HG02852 (cell line): Measurements from ENCODE around the gene SLC27A3.
"Not testable (repeated sequence)": the region's sequence is repeated elsewhere in the genome, so short reads cannot be mapped to it uniquely, and the experiment has no call there.

Experiments used
- ATAC-seq: cut with Tn5 transposase; IDR thresholded peaks from one replicate; pipeline ENCODE4 v1.9.1; 2021; ENCODE audit warnings: mild to moderate bottlenecking, moderate library complexity; ENCODE audit not compliant: unreplicated experiment

SLC27A3 gene

DNA sequence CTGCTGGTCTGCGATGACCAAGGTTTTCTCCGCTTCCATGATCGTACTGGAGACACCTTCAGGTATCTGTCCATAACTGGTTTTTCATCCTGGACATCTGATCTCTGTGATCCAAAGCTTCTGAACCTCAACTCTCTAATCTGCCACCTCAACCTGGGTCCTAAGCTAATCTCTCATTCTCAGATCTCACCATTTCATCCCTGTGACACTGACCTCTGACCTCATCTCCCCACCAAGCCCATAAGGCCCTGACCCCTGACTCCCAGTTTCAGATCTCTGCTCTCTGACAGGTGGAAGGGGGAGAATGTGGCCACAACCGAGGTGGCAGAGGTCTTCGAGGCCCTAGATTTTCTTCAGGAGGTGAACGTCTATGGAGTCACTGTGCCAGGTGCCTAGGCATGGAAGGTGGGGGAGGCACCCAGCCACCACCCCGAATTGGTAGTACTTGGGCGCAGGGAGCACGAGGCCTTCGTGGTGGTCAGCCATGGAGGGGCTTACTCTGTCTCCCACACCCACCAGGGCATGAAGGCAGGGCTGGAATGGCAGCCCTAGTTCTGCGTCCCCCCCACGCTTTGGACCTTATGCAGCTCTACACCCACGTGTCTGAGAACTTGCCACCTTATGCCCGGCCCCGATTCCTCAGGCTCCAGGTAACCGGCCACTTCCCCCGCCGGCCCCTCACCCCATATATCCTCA, 3.8 kb downstream of the SLC27A3 start:
- ATAC-seq = no peak

DNA sequence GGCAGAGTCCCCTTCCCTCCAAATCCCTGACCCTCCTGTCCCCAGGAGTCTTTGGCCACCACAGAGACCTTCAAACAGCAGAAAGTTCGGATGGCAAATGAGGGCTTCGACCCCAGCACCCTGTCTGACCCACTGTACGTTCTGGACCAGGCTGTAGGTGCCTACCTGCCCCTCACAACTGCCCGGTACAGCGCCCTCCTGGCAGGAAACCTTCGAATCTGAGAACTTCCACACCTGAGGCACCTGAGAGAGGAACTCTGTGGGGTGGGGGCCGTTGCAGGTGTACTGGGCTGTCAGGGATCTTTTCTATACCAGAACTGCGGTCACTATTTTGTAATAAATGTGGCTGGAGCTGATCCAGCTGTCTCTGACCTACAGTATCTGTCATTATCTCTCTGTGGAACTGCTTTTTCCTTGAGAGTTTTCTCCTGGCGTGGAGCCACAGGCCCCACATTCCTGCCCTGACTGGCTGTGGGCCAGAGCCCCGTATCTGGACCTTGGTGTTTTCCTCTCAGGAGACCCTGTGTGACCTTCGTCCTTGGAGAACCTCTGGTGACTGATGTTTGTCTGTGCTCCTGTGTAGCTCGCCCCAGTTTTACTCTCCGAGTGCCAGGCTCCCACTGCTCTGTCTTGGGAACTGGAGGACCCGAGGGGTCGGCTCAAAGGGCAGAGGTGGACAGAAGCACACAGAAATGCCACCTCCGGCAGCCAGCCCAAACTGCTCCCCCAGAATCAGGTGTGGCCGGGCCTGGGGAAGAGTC, 4.8 kb downstream of the SLC27A3 start:
- no peak for ATAC-seq

DNA sequence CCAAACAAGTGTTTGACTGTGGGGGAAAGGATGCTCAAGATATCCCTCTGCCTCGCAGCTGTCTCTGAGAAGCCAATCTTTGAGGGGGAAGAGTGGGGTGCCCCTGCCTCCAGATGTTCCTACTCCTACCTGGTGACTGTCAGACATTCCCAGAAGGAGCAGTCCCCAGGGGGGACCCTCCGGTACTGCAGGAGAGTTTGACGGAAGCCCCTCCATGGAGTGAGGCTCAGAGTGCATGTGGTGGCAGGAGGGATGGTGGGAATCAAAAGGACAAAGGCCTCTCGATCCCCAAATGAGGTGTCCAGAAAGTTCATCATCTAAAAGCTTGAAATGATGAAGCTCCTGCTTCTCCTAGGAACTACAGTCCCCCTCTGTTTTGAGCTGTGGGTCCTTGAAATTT, 5.3 kb downstream of the SLC27A3 start:
- no peak for ATAC-seq

DNA sequence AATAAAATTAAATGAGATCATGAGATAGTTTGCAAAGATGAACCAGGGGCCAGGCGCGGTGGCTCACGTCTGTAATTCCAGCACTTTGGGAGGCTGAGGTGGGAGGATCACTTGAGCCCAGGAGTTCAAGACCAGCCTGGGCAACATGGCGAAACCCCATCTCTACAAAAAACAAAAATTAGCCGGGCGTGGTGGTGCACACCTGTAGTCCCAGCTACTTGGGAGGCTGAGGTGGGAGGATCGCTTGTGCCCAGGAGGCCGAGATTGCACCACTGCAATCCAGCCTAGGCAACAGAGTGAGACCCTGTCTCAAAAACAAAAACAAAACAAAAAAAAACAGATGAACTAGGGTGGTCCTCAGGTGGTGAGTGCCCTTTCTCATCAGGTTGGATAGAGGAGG, 7.4 kb downstream of the SLC27A3 start:
- not testable (repeated sequence) for ATAC-seq

DNA sequence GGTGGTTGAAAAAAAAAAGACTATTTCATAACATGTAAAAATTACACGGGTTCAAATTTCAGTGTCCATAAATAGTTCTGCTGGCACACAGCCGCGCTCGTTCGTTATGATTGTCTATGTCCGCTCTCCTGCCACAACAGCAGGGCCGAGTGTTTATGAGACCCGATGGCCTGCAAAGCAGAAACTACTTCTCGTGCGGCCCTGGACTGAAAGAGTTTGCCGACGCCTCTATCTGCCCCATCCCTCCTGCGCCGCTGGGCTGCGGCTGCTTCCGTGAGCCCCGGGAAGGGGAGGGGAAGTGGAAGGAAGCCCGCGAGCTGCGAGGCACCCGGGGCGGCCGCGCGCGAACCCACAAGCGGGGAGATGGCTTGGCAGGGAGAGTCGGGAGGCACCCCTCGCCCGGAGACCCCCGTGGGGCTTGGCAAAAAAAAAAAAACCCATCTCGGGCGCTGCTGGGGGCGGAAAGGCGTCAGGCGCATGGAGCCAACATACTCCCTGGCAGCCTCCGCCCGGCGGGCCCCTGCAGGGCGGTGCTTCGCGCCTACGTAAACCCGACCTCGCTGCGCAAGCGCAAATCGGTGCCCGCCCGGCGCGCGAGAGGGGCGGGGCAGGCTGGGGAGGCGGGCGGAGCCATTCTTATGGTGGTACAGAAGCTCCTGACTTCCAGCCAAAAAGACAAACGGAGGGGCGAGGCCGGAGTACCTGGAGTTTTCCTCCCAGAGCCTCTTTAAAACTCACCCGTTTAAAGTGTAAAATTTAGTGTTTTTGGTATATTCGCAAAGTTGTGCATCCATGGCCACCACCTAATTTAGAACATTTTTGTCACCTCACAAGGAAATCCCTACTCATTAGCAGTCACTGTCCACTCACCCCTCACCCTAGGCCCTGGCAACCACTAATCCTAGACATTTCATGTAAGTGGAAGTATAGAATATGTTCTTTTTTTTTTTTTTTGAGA, 8.3 kb downstream of the SLC27A3 start:
- ATAC-seq = peak; percentile 84

DNA sequence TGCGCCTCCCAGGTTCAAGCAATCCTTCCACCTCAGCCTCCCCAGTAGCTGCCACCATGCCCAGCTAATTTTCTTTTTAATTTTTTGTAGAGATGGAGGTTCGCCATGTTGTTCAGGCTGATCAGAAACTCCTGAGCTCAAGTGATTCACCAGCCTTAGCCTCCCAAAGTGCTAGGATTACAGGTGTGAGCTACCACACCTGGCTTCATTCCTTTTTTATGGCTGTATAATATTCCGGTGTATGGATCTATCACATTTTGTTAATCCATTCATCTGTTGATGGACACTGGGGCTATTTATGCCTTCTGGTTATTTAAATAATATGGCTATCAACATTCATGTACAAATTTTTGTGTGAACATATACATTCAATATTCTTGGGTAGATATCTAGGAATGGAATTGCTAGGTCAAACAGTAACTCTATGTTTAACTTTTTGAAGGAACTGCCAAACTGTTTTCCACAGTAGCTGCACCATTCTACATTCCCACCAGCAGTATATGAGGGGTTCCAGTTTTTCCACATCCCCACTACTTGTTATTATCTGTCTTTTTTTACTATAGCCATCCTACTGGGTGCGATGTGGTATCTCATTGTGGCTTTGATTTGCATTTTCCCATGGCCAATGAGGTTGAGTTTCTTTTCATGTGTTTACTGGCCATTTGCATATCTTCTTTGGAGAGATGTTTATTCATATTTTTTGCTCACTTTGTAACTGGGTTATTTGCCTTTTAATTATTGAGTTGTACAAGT, 11.0 kb downstream of the SLC27A3 start:
- ATAC-seq = no peak

DNA sequence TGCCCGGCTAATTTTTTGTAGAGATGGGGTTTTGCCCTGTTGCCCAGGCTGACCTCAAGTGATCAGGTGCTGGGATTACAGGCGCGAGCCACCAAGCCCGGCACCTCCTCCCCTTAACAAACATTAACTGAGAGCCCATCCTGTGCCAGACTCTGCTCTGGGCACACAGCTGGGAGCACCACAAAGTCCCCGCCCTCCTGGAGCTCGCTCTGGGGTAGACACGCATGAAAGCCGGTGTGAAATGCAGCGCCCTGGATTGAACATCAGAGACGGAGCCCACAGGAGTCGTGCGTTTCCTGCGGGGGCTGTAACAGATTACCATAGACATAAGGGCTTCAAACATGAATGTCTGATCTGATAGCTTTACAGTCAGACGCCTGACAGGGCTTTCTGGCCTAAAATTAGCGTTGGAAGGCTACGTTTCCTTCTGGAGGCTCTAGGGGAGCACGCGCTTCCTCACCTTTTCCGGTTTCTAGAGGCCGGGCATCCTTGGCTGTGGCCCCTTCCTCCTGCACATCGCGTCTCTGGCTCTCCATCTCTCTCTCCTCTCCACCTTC, 14.3 kb downstream of the SLC27A3 start:
- ATAC-seq = no peak

DNA sequence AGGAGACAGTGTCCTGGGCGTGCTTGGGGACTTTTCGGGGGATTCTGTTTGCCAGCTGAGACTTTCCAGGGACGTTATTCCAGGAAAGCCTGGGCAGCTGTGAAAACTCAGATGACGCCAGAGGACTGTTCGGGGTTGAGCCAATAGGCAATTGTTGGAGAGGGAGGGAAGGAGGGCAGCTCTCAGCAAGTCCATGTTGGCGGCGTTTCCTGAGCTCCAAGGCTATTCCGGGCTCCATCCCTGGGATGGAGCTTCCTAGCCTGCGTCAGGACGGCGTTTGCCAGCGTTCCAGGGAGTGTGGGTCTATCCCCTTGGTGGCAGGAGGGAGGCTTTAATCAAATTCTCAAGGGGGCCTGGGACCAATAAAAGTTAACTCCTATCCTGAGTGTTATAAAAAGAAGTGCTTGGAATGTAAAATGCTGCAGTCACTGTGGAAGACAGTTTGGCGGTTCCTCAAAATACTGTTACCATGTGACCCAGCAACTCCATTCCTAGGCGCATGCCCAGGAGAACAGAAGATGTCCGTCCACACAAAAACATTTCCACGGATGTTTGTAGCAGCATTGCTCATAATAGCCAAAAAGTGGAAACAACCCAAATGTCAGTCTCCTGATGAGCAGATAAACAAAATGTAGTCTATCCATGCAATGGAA, 15.2 kb downstream of the SLC27A3 start:
- ATAC-seq = no peak

DNA sequence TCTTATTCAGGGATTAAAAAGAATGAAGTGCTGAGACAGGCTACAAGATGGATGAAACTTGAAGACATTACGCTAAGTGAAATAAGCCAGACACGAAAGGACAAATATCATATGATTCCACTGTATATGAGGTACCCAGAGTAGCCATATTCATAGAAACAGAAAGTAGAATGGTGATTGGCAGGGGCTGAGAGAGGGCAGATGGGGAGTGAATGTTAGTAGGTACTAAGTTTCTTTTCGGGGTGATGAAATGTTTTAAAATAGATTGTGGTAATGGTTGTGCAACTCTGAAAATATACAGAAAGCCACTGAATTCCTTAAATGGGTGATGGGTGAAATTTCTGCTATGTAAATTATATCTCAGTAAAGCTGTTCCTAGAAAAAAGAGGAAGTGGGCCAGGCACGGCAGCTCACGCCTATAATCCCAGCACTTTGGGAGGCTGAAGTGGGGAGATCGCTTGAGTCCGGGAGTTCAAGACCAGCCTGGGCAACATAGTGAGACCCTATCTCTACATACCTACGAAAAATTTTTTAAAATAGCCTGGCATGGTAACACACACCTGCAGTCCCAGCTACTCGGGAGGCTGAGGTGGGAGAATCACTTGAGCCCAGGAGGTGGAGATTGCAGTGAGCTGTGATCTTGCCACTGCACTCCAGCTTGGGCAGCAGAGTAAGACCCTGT, 15.9 kb downstream of the SLC27A3 start:
- ATAC-seq = peak; percentile 90

DNA sequence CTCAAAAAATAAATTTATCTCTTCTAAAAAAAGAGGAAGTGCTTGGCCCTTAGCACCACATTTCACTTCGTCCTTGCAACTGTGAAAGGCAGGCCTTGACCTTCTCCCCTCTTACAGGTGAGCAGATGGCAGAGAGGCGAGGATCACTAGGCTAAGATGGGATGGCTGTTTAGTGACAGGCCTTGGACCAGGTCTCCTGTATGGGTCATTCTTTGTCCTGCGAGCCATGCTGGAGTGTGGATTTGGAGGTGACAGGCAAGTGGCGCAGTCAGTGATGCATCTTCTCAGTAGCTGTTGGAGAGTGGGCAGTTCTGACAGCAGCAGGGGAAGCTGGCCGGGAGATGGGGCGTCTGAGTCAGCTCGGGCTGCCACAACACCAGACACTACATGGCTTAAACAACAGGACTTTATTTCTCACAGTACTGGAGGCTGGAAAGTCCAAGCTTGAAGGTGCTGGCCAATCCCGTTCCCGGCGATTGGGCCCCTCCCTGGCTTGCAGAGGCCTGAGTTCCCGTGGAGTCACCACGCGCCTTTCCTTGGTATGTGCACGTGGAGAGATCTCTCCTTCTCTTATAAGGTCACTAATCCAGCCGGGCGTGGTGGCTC, 16.5 kb downstream of the SLC27A3 start:
- ATAC-seq = peak; percentile 5

DNA sequence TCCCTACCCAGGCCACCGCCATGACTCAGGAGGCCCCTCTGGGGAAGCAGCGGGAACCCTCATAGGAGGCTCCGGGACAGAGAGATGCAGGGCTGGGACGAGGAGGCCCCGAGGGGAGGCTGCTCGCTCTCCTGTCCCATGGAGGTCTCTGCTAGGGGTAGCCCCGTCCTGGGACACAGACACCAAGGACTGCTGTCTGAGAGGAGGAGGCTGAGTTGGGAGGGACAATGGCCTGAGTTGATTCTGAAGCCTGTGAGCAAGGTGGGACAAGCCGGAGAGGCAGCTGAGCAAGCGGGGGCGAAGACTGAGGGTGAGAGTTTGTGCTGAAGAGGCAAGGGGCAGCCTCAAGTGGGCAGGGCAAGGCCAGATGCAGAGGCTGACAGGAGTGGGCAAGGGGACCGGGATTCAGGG, 17.4 kb downstream of the SLC27A3 start:
- no peak for ATAC-seq

DNA sequence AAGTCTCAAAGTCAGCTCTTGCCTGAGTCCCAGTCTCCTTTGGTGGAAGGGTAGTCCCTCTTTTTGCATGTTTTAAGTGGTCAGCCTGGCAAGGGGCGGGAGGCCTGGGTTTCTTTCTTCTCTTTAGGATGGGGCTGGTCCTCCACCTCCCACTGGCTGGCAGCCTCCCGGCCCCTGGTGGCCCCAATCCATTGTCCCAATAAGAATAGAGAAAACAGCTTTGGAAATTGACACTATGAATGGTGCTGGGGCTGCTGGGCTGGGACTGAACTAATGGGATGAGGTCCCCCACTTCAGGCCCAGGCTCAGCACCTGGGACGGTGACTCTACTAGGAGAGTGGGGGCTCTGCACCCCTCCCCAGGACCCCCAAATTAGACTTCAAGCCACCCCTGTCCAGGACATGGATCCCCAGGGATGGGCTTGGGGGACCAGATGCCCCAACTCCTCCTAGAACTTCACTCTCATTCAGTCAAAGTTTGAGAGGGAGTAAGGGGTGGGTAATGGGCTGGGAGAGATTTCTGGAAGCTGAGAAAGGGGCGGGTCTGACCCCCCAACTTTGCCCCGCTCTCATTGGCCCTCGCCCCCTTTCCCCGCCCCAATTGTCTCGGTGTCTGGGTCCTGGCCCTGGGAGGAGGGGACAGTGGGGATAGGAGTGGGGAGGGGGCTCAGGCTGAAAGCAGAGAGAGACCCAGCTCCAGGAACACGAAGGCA, 18.2 kb downstream of the SLC27A3 start:
- no peak for ATAC-seq

DNA sequence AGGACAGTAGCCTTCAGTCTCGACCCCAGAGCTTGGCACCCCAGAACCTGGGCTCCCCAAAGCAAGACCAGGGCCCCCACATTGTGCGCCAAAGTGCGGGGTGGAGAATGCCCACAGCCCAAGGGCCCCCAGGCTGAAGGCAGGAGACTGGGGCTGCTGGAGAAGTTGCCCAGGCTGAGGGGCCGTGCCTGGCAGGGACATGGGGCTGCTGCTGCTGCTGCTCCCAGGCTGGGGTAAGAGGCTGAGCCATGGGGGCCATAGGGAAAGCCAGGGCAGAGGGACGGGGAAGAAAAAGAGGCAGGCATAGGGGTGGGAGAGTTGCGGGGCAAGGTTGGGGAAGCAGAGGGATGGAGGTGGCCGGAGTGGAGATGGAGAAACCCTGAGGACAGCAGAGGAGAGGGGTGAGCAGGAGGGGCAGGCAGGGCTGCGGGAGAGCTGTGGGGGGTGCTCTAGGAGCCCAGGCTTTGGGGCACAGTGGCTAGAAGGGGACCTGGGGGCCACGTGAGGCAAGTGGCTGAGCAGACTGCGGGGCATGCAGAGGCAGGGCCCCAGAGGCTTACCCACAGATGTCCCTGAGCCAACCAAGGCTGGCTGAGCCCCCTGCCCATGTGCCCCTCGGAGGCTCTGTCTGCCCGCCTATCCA, 18.9 kb downstream of the SLC27A3 start:
- ATAC-seq = no peak

DNA sequence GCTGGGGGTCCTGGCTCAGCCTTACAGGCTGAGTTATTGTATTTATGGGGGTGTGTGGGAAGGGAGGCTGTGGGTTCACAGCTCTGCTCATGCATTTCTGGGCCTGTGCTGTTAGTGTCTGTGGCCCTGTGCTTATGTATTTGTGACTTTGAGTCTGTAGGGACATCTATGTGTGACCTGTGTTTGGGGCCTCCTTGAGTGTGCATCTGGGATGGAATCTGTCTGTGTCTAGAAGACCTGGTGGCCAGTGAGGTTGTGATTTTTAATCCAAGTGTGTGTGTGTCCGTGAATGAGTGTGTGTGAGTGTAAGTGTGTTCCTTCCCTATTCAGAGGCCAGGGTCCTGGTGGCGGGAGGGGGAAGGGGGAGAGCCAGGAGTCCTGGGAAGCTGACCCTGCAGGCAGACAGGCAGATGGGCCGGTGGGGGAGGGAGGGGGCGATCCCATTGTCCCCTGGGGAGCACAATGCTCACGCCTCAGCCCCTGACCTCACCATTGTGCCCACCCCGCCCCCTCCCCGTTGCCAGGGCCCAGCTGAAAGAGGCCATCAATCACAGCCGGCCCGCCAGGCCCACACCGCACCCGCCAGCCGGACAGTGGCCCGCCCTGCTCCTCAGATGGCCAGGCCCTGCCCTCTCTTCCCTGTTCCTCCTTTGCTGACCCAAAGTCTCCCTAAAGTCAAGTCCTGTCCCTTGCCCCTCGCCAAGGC, 19.6 kb downstream of the SLC27A3 start:
- ATAC-seq = no peak

DNA sequence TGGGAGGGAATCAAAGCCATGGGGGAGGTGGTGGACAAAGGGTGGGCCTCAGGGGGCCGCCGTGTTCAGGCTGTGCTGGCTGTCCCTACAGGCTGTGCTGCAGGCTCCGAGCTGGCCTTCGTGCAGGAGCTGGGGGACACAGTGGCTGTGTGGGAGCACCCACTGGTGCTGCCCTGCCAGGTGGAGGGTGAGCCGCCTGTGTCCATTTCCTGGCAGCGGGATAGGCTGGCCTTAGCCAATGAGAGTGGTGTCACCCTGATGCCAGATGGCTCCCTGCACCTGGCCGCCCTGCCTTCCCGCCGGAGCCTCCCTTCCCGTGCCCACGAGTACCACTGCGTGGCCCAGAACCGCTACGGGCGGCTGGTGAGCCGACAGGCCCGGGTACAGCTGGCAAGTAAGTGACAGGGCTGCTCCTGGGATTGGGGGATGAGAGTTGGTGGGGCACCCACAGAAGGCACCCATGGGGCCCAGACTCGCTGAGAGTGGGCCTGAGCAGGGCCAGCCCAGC, 20.2 kb downstream of the SLC27A3 start:
- no peak for ATAC-seq

DNA sequence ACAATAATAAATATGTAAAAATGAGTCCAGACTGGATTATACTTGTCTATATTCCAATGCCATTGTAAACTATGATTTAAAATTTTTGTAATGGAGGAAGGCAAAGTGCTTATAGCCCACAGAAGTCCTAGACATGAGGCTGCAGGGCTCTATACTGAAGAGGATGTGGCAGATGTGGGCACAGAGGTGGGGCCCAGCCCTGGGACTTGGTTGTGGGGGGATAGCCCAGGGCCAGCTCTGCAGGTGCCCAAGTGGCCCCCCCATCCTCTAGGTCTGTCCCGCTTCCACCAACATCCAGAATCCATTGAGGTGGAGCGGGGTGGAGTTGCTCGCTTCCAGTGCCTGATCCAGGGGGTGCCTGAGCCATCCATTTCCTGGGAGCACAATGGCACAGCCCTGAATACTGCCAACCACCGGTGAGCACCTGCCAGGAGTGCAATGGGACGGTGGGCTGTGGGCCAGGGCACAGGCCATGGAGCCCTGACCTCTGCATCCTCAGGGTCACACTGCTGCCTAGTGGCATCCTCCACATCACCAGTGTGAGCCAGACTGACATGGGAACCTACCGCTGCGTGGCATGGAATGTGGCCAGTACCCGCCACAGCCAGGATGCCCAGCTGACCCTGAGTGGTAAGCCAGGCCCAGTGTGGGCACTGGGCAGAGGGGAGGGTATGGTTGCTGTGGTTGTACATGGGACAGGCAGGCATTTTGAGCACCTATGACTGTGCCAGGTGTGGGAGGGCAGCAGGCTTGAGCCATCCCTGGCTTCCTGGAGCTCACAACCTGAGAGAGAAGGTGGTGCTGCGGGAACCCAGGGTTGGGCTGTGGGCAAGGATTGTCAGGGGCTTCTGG, 21.0 kb downstream of the SLC27A3 start:
- ATAC-seq = no peak
